ENCODE results near the gene ETV4. TPM values are rescaled to one million over a fixed set of nuclear protein-coding genes. Genes with fewer than 3 reads are reported as not detected.

Gene ETV4
- polyA plus RNA-seq, 3 donors = 0.16 to 2.2 (median 0.91) TPM

DNA sequence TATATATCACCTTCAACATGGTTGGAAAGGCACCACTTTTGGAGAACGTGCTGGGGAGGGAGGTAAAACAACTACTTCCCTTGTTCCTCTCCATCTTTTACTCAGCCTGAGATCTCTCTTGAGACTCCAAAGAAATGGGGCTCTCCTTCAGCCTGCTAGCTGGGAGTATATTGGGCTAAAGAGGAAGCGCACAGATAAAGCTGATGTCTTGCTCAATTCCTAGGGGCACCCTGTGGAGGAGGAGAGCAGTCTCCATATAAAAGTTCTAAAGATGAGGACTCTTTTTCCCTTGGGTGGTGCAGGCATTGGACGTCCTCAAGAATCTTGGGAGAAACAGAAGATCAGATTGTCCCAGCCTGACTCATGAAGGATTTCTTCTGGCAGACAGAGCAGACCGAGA is 4.6 kb upstream of the ETV4 start:
- WGBS, 3 donors = 79 to 84% (median 82%) methylated on average over 4 of the region's 4 CpGs
- no peak overlapping the region for H3K27ac ChIP-seq (ENCODE audit: low read depth, low read length)

DNA sequence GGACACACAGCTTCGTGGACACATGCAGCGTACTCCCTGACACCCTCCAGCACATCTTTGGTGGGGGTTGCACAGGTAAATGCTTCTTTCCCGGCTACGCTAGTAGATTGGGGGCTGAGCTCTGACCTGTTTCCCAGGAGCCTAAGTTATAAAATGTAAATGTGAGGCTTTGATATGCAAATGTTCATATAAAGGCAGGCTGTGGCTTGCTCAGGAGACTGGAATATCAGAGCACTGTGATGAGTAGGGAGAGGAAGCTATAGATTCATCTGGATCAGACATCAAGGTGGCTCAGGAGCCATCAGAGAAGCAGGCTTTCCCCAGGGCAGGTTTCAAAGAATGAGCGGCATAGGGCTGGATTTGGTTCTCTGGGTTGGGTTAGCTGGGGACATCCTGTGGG is 3.4 kb upstream of the ETV4 start:
- H3K27ac ChIP-seq (ENCODE audit: low read depth, low read length) = no peak overlapping the region
- WGBS, 3 donors = 86 to 90% (median 87%) methylated on average over 5 of the region's 5 CpGs

DNA sequence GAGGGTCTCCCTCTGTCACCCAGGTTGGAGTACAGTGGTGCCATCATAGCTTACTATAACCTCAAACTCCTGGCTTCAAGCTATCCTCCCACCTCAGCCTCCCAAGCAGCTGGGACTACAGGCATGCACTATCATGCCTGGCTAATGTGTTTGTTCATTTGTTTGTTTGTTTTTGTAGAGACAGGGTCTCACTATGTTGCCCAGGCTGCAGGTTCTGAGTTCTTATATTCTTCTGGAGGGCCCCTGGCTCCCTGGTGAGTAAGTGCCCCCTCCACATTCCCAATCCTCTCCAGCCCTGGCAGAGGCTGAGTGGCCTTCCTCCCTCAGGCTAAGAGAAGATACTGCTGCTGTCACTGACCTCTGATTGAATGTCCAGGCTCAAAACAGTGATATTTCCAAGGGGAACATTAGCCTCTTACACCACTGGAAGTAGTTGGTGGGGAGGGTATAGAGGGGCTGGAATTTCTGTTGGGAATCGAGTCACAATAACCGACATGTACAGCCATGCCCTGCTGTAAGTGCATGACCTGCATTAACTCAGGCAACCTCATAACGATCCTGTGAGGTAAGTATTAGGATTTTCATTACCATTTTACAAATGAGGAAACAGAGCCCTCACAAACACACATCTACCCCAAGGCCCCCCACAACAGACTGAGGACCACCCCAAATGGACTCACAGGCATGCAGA is 2.7 kb upstream of the ETV4 start:
- WGBS, 3 donors = 79 to 89% (median 79%) methylated on average over 3 of the region's 3 CpGs
- no peak overlapping the region for H3K27ac ChIP-seq (ENCODE audit: low read depth, low read length)

DNA sequence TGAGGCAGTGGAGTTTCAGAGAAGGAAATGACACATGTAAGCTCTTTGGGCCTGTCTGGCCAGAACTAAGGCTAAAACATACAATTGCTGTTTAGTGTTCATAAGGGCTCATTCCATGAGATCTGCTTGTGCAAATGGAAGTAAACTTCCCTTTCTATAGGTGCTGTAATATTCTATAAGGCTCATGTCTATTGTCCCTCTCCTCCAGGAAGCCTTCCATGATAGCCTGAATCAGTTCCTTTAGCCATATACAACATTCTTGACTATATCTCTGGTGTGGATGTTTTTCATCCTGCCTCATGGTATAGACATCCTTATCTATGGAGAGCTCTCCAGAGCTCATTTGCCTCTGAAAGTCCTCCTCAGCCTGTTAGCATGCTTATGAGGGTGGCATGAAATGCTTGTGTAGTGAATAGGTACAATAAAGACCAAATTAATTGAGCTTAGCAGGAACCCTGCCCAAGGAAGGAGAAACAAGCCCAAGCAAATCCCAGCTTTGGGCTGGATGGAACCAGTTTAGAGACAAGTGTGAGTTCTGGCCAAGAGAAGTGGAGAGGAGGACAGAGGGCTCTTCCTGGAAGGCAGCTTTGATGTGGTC is 1.6 kb upstream of the ETV4 start:
- no peak overlapping the region for H3K27ac ChIP-seq (ENCODE audit: low read depth, low read length)

DNA sequence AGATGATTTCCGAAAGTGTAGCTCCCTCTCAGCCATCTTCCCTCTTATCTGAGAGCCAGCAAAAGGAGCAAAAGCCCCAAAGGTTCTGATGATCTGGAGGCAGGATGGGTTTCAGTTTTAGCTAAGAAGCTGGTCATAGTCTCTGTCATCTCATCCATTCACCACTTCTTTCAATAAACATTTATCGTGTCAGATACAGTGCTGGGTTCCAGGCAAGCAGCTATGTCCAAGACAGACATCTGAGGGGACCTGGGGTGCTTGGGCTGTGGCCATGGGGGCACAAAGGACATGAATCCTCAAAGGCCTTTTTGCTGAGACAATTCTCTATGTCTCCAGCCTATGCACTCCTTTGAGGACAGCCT is 1.0 kb upstream of the ETV4 start:
- WGBS, 3 donors = 65 to 81% (median 73%) methylated on average over 2 of the region's 2 CpGs
- no peak overlapping the region for H3K27ac ChIP-seq (ENCODE audit: low read depth, low read length)

DNA sequence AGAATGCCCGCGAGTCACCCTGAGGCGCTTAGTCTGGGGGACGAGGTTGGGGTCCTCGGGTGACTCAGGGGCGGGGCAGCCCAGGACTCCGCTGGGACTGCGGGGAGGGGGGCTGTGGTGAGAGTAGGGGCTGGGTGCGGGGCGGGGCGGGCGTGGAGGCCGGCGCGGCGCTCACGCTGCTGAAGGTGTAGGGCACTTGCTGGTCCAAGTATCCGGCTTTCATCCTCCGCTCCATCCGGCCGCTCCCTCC is 832 bp downstream of the ETV4 start:
- WGBS, 3 donors = 0 to 1% (median 0%) methylated on average over 17 to 21 of the region's 21 CpGs
- no peak overlapping the region for H3K27ac ChIP-seq (ENCODE audit: low read depth, low read length)

DNA sequence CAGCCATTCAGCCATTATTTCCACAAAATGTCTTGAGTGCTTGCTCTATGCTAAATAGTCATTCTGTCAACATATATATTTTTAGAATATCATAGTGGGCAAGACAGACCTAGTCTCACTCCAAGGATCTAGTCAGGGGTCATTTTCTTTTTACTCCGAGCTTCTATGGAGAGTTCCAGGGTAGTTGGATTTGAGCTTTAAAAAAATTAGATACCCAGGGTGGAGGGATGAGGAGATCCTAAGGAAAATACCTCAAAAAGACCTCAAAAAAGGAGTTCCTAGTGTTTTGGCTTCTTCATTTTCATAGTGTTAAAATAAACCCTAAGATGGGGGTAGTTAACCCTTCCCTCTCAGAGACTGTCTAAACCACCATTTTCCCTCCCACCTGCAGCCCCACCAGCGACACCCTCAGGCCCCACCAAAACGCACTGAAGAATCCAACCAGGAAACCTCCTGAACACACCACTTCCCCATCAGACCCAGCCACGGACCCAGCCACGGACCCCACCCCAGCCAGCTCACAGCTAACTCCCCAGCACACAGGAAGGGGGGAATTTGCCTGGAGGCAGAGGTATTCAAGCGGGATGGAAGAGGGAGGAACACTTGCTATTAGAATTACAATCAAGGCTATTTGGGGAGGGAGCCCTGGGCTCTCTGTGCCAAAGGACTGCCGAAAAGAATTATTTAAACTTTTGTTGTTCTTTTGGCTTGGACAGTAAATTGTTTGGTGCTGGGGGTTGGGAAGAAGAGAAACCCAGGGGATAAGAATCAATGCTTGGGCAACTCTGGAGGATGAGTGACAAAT is 2.2 kb downstream of the ETV4 start:
- WGBS, 3 donors = 33 to 49% (median 42%) methylated on average over 7 of the region's 7 CpGs
- no peak overlapping the region for H3K27ac ChIP-seq (ENCODE audit: low read depth, low read length)

DNA sequence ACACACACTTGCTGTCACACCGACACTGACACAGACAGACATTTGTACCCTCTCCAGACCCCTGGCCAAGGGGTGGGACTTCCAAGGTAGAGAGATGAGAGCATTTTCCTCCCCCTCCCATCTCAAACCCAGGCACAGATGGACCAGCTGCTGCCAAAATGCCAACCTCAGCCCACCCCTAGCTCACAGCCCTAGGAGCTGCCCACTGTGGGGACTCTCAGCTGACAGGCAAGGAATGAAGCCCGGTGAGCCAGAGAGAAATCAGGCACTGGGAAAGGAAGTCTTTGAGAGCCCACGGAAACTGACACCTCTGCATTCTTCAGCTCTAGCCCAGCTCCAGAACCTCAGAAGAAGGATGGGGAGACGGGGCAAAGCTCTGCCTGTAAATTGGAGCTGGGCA is 2.8 kb downstream of the ETV4 start:
- H3K27ac ChIP-seq (ENCODE audit: low read depth, low read length) = no peak overlapping the region
- WGBS, 3 donors = 42 to 77% (median 65%) methylated on average over 4 of the region's 4 CpGs

DNA sequence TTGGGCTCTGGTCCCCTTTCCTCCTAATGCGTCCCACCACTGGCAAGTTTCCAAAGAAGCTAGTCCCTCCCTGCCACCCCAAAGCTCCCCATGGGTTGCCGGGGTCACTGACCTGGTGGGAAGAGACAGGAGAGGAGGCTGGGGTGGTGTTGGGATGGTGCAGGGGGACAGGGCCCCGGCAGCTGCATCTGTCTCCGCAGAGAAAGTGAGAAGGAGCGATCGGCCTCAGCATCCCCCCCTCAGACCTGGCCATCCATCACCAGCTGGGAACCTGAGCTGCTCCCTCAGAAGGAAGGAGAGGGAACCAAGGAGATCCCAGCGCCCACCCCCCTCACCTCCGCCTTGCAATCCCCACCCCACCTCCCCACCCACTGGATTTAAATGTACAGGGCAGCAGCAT is 3.3 kb downstream of the ETV4 start:
- 77 to 88% (median 80%) methylated on average over 7 to 8 of the region's 8 CpGs for WGBS, 3 donors

DNA sequence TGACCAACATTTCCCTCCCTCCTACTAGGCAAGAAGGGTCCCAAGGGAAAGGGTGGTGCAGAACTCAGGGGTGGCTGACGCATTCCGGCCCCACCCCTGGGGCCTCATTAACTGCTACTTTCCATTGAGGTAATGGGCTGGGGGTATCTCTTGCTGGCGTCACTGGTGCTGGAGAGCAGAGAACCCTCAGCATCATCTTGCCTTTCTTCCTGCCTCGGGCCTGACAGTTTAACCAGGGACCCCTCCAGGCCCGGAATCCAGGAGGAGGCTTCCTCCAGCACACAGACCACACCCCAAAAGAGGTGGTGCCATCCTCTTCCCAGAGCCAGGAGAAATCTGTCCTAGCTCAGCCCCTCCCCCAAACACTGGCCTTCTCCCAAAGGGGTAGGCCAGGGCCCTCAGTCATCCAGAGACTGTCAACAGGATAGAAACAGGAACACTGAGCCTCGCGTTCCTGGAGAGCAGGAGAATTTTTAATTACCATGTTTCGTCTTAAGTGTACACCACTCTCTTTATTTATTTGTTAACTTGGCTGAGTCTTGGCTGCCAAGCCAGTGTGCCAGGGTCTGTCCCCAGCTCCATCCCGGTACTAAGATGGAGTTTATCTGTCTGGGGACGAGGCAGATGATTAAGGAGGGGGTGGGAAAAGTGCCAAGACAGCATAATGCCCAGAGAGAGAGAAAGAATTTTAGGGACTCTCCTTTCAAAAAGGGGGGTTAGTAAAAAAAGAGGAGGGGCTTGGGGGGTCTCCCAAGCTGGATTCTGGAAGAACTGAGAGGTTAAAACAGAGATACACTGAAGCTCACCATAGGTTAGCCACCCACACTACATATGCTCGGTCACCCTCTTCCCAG is 5.1 kb downstream of the ETV4 start:
- H3K27ac ChIP-seq (ENCODE audit: low read depth, low read length) = no peak overlapping the region
- 69 to 72% (median 70%) methylated on average over 11 of the region's 11 CpGs for WGBS, 3 donors

More for the DNA sequence above, 3.3 kb downstream of the ETV4 start:
- no peak overlapping the region for H3K27ac ChIP-seq (ENCODE audit: low read depth, low read length)

DNA sequence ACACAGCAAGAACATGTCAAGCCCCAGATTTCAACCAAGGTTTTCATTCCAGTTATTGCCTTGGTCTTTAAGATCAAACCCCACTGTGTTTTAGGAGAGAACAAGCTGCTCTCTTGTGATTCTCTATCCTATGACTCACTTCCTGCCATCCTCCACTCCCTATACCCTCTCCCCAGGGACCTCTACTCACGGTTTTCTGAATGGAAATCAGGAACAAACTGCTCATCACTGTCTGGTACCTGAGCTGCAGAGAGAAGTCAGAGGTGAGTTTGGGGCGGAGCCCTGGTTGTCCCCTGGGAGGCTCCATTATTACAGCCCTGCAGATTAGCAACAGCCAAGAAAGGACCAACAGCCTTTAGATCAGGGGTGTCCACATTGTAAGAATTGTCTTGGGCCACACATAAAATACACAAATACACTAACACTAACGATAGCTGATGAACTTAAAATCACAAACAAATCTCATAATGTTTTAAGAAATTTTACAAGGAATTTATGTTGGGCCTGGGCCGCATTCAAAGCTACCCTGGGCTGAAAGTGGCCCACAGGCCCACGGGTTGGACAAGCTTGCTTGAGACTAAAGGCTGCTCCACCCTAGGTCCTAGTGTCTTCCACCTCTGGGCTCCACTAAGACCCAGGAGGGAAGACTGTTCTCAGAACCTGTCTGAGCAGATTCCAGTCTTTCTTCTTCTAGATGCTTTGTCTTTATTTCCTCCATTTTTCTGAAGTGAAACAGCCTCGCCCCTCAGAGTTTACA is 9.7 kb downstream of the ETV4 start:
- H3K27ac ChIP-seq (ENCODE audit: low read depth, low read length) = no peak overlapping the region
- 75 to 84% (median 81%) methylated on average over 6 of the region's 6 CpGs for WGBS, 3 donors

DNA sequence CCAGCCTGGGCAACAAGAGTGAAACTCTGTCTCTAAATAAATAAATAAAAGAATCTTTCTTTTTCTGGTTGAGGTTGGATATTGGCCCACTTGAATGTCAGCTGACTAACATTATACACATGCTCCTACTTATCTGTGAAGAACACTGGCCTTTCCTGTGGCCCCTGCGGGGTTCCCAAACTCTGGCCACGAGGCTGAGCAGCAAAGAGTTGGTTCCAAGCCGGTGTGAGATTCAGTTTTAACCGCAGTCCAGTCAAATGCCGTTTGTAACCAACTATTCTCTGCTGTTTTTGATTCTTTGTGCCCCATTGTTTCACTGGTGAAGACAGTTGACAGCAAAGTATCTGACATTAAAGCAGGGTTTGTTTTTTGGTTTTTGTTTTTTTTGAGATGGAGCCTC is 11.2 kb downstream of the ETV4 start:
- 86 to 93% (median 91%) methylated on average over 5 of the region's 5 CpGs for WGBS, 3 donors
- H3K27ac ChIP-seq (ENCODE audit: low read depth, low read length) = no peak overlapping the region

DNA sequence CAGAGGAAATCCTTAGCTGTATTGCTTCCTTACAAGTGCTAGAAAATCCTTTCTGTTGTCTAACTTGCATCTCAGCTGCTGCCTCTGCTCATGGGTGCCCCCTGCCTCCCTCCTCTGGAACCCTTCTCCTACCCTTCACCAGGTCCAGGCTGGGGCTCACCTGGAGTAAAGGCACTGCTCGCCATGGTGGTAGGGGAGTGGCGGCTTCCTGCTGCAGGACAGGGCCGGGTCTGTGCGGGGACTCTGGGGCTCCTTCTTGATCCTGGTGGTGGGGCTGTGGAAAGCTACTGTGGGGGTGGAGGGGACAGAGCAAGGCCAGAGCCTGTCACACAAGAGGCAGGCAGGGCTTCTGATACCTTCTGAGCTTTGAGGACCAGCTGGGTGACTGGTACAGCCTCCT is 12.4 kb downstream of the ETV4 start:
- no peak overlapping the region for H3K27ac ChIP-seq (ENCODE audit: low read depth, low read length)
- 95 to 98% (median 96%) methylated on average over 4 of the region's 4 CpGs for WGBS, 3 donors

DNA sequence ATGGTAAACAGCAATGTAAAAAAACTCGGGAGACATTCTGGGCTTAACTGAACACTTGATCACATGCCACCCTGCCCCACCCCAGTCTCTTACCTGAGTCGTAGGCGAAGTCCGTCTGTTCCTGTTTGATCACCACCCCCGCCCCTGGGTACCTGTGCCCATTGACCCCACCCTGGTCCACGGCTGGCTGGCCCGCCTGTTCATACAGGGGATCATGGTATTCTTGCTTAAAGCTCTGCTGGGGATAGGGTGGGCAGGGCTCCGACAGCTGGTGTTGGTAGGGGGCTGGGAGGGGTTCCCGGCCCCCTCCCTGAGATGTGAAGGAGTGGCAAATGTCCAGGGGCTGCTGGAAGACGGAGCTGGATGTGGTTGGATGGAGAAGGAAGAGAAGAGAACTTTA is 13.6 kb downstream of the ETV4 start:
- no peak overlapping the region for H3K27ac ChIP-seq (ENCODE audit: low read depth, low read length)
- WGBS, 3 donors = 87 to 92% (median 91%) methylated on average over 10 of the region's 10 CpGs

DNA sequence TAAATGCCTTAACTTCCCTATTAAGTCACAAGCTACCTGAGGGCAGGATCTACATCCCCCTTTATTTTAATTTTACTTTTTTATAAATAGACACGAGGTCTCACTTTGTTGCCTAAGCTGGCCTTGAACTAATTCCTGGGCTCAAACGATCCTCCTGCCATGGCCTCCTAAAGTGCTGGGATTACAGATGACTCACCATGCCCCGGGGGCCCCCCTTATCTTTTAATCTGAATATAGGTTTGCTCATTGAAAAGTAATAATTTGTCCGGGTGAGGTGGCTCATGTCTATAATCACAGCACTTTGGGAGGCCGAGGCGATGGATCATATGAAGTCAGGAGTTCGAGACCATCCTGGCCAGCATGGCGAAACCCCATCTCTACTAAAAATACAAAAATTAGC is 14.2 kb downstream of the ETV4 start:
- no peak overlapping the region for H3K27ac ChIP-seq (ENCODE audit: low read depth, low read length)
- 75 to 93% (median 87%) methylated on average over 8 of the region's 8 CpGs for WGBS, 3 donors

DNA sequence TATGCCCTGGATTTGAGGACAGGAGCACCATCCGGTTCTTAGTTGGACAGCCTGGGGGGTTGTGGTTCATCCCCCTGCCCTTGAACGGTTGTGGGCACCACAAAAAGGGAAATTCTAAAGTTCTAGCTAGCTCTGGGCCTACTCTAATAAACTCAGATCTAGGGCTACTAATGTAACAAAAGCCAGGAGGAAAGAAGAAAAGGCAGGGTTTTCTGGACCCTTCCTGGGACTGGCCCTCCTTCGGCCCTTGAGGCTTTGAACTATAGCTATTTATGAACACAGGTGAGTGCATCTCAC is 15.1 kb downstream of the ETV4 start:
- H3K27ac ChIP-seq (ENCODE audit: low read depth, low read length) = no peak overlapping the region
- WGBS, 3 donors = 25 to 48% (median 43%) methylated on average over 3 of the region's 3 CpGs

DNA sequence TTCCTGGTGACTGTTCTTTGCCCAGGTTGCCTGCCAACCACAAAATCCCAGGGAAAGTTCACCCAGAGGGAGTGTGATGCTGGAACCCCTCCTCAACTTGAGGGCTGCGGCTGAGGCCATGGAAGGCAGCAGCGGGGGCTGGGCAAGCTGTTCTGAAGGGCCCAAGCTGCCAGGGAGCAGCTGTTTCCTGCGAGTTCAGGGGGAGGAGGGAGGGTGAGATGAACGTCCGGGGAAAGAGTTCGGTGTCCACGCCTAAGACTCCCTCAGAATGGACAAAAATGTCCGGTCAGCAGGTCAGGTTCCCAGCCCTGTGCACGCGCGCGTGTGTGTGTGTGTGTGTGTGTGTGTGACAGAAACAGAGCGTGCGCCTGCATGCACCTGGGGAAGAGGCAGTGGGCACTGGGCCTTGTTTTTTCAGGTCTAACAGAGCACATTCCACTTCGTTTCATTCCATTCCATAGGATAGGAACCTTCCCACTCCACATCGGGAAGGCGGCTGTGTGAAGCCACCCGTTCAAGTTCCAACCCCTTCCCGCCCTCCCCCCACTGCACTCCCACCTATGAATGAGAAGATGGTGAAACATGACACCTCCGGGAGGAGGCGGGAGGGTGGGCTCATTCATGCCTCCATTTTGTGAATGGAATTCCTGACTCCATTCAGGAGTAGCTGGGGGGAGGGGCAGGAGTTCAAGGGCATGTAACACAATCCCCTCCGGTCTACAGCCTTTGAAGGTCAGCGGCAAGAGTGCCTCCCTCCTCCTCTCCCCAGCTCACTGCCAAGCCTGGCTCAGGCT is 15.7 kb downstream of the ETV4 start:
- WGBS, 3 donors = 8 to 30% (median 24%) methylated on average over 23 of the region's 23 CpGs
- no peak overlapping the region for H3K27ac ChIP-seq (ENCODE audit: low read depth, low read length)

DNA sequence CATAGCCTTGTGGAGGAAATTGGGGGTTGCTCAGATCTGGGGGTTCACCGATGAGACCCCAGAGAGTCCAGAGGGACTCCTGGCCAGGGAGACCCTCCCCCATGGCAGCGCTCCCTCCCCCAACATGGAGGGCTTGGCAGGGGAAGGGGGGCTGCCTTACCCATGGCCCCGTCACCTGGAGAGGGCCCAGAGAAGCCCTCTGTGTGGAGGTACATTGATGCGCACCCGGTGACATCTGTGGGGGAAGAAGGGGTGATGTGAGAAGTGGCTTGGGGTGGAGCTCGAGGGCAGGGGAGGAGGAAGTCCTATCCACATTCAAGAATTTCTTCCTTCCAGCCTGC is 16.2 kb downstream of the ETV4 start:
- WGBS, 3 donors = 33 to 59% (median 37%) methylated on average over 5 to 6 of the region's 6 CpGs
- no peak overlapping the region for H3K27ac ChIP-seq (ENCODE audit: low read depth, low read length)
